G401 (cell line): ENCODE results near the gene NDUFA6. TPM values are rescaled to one million over a fixed set of nuclear protein-coding genes. Genes with fewer than 3 reads are reported as not detected.
"Not testable (repeated sequence)": the region's sequence is repeated elsewhere in the genome, so short reads cannot be mapped to it uniquely, and the experiment has no call there.

Experiments
- DNase-seq: peaks from one replicate; pipeline ENCODE4 v3.0.0-alpha.2; 2015; ENCODE audit warnings: low spot score
- in situ Hi-C: cut with HindIII; loops from 2 replicates; pipeline ENCODE4 v1.10.0; 2016; ENCODE audit warnings: low sequenced_read_pairs, mixed read lengths
- total RNA-seq: library from RNA; depleted of rRNA; stranded (reverse); fragments of >200 nt; shearing (Covaris generic); gene quantifications from 2 replicates; pipeline ENCODE4 v1.2.3, GENCODE V29; 2014; rRNA removed

The NDUFA6 gene
- 99.5 and 129 TPM in 2 replicates for total RNA-seq

GRCh38 chr22:42090596-42091454 is at the start of gene NDUFA6:
NDUFA6 (minus strand) TSS chr22:42090772; CDS start chr22:42090744, 28 bp downstream.
- in situ Hi-C loops: no loop called here
- DNase-seq: peak; percentile 100

GRCh38 chr22:42140153-42140552 is 49.6 kb upstream of the NDUFA6 start:
- in situ Hi-C loops, DNase-seq: not testable (repeated sequence)

GRCh38 chr22:42139508-42139907 is 48.9 kb upstream of the NDUFA6 start:
- in situ Hi-C loops, DNase-seq: not testable (repeated sequence)

- no peak for DNase-seq
- in situ Hi-C loops: no loop called here
These were observed 48.4 kb upstream of the NDUFA6 start for GRCh38 chr22:42138972-42139371.

GRCh38 chr22:42138122-42138770 is 47.7 kb upstream of the NDUFA6 start:
- in situ Hi-C loops: no loop called here
- DNase-seq: no peak

GRCh38 chr22:42135688-42136087 is 45.1 kb upstream of the NDUFA6 start:
- DNase-seq, in situ Hi-C loops: not testable (repeated sequence)

GRCh38 chr22:42134100-42135020 is 43.8 kb upstream of the NDUFA6 start:
- in situ Hi-C loops: no loop called here
- no peak for DNase-seq

GRCh38 chr22:42132457-42132856 is 41.9 kb upstream of the NDUFA6 start:
- no peak for DNase-seq
- in situ Hi-C loops: no loop called here

GRCh38 chr22:42131562-42131961 is 41.0 kb upstream of the NDUFA6 start:
- in situ Hi-C loops: no loop called here
- DNase-seq: no peak

GRCh38 chr22:42130639-42131431 is 40.3 kb upstream of the NDUFA6 start, which contains the start of gene CYP2D6:
CYP2D6 (minus strand) TSS chr22:42130810; CDS start chr22:42130791, 19 bp downstream.
- DNase-seq, in situ Hi-C loops: not testable (repeated sequence)

- DNase-seq, in situ Hi-C loops: not testable (repeated sequence)
These were observed 39.6 kb upstream of the NDUFA6 start for GRCh38 chr22:42130182-42130581.

- DNase-seq, in situ Hi-C loops: not testable (repeated sequence)
These were observed 38.5 kb upstream of the NDUFA6 start for GRCh38 chr22:42128776-42129694.

- DNase-seq, in situ Hi-C loops: not testable (repeated sequence)
These were observed 37.4 kb upstream of the NDUFA6 start for GRCh38 chr22:42128007-42128406.

GRCh38 chr22:42127606-42128005 is 37.0 kb upstream of the NDUFA6 start:
- in situ Hi-C loops: no loop called here
- no peak for DNase-seq

GRCh38 chr22:42123529-42123928 is 33.0 kb upstream of the NDUFA6 start:
- in situ Hi-C loops: not testable (repeated sequence)

GRCh38 chr22:42120231-42121021 is 29.9 kb upstream of the NDUFA6 start:
- DNase-seq, in situ Hi-C loops: not testable (repeated sequence)

More at GRCh38 chr22:42123529-42123928, 33.0 kb upstream of the NDUFA6 start:
- DNase-seq: not testable (repeated sequence)
